Activated CD4-positive, alpha-beta T cell treated with anti-CD3 and anti-CD28 coated beads, Interleukin-2, amount 10 ng/mL, durations not matched to agents 24 days and 14 days (primary cell): ENCODE measurements around the gene MTG1. TPM values are rescaled to one million over a fixed set of nuclear protein-coding genes. Genes with fewer than 3 reads are reported as not detected.
A peak's percentile ranks its signal among the peaks of the same experiment; 100 is the strongest.
"Not testable (repeated sequence)": the region's sequence is repeated elsewhere in the genome, so short reads cannot be mapped to it uniquely, and the experiment has no call there.

ENCODE experiments used
- DNase-seq: peaks from one replicate; pipeline ENCODE4 v3.0.0; 2022
- H3K27ac Mint-ChIP-seq: one replicate; pipeline ENCODE4 v1.8.0; 2022; ENCODE audit warnings: mild to moderate bottlenecking, mixed read lengths
- H3K27me3 Mint-ChIP-seq: one replicate; pipeline ENCODE4 v1.8.0; 2022; ENCODE audit warnings: mixed read lengths
- H3K36me3 Mint-ChIP-seq: one replicate; pipeline ENCODE4 v1.8.0; 2022; ENCODE audit warnings: low read depth, mild to moderate bottlenecking, mixed read lengths
- H3K4me1 Mint-ChIP-seq: one replicate; pipeline ENCODE4 v1.8.0; 2021; ENCODE audit warnings: mixed read lengths
- H3K4me3 Mint-ChIP-seq: one replicate; pipeline ENCODE4 v1.8.0; 2022; ENCODE audit warnings: mild to moderate bottlenecking, moderate library complexity, mixed read lengths
- H3K9me3 Mint-ChIP-seq: one replicate; pipeline ENCODE4 v1.8.0; 2021; ENCODE audit warnings: mixed read lengths
- intact Hi-C: fragments of 100-400 bp; cut with micrococcal nuclease; formaldehyde crosslinking; loops from one replicate; pipeline ENCODE4 v1.15.1; 2023
- total RNA-seq: library from RNA; stranded (reverse); gene quantifications from 2 replicates; pipeline ENCODE4 v1.2.3, GENCODE V29; 2022

MTG1 gene
- total RNA-seq, 1 donor from 2014 or later: 66.8 TPM

GRCh38 chr10:133365461-133366129 lies 28.4 kb upstream of the MTG1 start:
- DNase-seq: no peak
- no peaks in the 10 kb centered on the region for H3K27me3 Mint-ChIP-seq
- no peak overlapping the region for H3K27ac Mint-ChIP-seq
- no peak overlapping the region for H3K4me3 Mint-ChIP-seq
- peaks cover 26% of the 10 kb centered on the region for H3K36me3 Mint-ChIP-seq
- H3K4me1 Mint-ChIP-seq: peaks cover 4% of the 10 kb centered on the region
- intact Hi-C loops: no loop called here
- no peaks in the 10 kb centered on the region for H3K9me3 Mint-ChIP-seq

GRCh38 chr10:133366130-133366478 lies 27.9 kb upstream of the MTG1 start:
- Mint-ChIP-seq H3K4me1 (peaks cover 4% of the 10 kb centered on the region), H3K27me3 (no peaks in the 10 kb centered on the region), H3K4me3 (no peak overlapping the region), H3K27ac (no peak overlapping the region), H3K9me3 (no peaks in the 10 kb centered on the region), H3K36me3 (peaks cover 26% of the 10 kb centered on the region)
- DNase-seq: no peak
- intact Hi-C loops: no loop called here

- peaks cover 2% of the 10 kb centered on the region for H3K4me1 Mint-ChIP-seq
- intact Hi-C loops: no loop called here
- DNase-seq: no peak
- H3K27ac Mint-ChIP-seq: no peak overlapping the region
- no peaks in the 10 kb centered on the region for H3K27me3 Mint-ChIP-seq
- no peak overlapping the region for H3K4me3 Mint-ChIP-seq
- peaks cover 27% of the 10 kb centered on the region for H3K36me3 Mint-ChIP-seq
- H3K9me3 Mint-ChIP-seq: no peaks in the 10 kb centered on the region
These were observed 27.2 kb upstream of the MTG1 start for GRCh38 chr10:133366751-133367150.

GRCh38 chr10:133367461-133367860 lies 26.5 kb upstream of the MTG1 start:
- H3K36me3 Mint-ChIP-seq: peaks cover 24% of the 10 kb centered on the region
- intact Hi-C loops: not testable (repeated sequence)

GRCh38 chr10:133368153-133368552 lies 25.8 kb upstream of the MTG1 start:
- DNase-seq: no peak

More at GRCh38 chr10:133367461-133367860, 26.5 kb upstream of the MTG1 start:
- H3K9me3 Mint-ChIP-seq, H3K27me3 Mint-ChIP-seq, H3K4me1 Mint-ChIP-seq, H3K4me3 Mint-ChIP-seq, DNase-seq, H3K27ac Mint-ChIP-seq: not testable (repeated sequence)

GRCh38 chr10:133370030-133370786 lies 23.7 kb upstream of the MTG1 start:
- DNase-seq: no peak
- Mint-ChIP-seq H3K27me3 (no peaks in the 10 kb centered on the region), H3K9me3 (no peaks in the 10 kb centered on the region), H3K4me1 (peaks cover 10% of the 10 kb centered on the region), H3K4me3 (no peak overlapping the region), H3K27ac (no peak overlapping the region), H3K36me3 (peaks cover 21% of the 10 kb centered on the region)
- intact Hi-C loops: loop anchor here (10.0 kb wide), 1 partner anchor 1185 kb away; the partner anchor contains the start of gene DPYSL4

More at GRCh38 chr10:133368153-133368552, 25.8 kb upstream of the MTG1 start:
- intact Hi-C loops: no loop called here
- H3K4me1 Mint-ChIP-seq: peaks cover 5% of the 10 kb centered on the region
- no peak overlapping the region for H3K4me3 Mint-ChIP-seq
- no peaks in the 10 kb centered on the region for H3K9me3 Mint-ChIP-seq
- no peaks in the 10 kb centered on the region for H3K27me3 Mint-ChIP-seq
- peaks cover 25% of the 10 kb centered on the region for H3K36me3 Mint-ChIP-seq
- H3K27ac Mint-ChIP-seq: no peak overlapping the region

- intact Hi-C loops: loop anchor here (10.0 kb wide), 1 partner anchor 1188 kb away; the partner anchor contains the start of gene DPYSL4
- peak overlapping the region; percentile 94 for H3K4me3 Mint-ChIP-seq
These were observed 21.4 kb upstream of the MTG1 start for GRCh38 chr10:133372507-133372906.

GRCh38 chr10:133373174-133374090 lies 20.5 kb upstream of the MTG1 start, which contains the start of gene ECHS1:
ECHS1 (minus strand) TSS chr10:133373354; CDS start chr10:133373333, 21 bp downstream.
- DNase-seq: peak; percentile 99
- Mint-ChIP-seq H3K4me1 (peaks cover 12% of the 10 kb centered on the region), H3K4me3 (peak within 1 kb of the TSS; percentile 94), H3K9me3 (no peaks in the 10 kb centered on the region), H3K27ac (peak within 1 kb of the TSS; percentile 86), H3K27me3 (peaks cover 3% of the 10 kb centered on the region), H3K36me3 (peaks cover 13% of the 10 kb centered on the region)
- intact Hi-C loops: loop anchor here (1.0 to 10.0 kb wide), 3 partner anchors 16 to 1189 kb away; partner anchors contain the start of gene DPYSL4

More at GRCh38 chr10:133372507-133372906, 21.4 kb upstream of the MTG1 start:
- H3K27ac Mint-ChIP-seq: no peak overlapping the region
- H3K4me1 Mint-ChIP-seq: peaks cover 10% of the 10 kb centered on the region
- peaks cover 17% of the 10 kb centered on the region for H3K36me3 Mint-ChIP-seq
- DNase-seq: no peak
- peaks cover 3% of the 10 kb centered on the region for H3K27me3 Mint-ChIP-seq
- H3K9me3 Mint-ChIP-seq: no peaks in the 10 kb centered on the region

GRCh38 chr10:133375357-133376115 lies 18.4 kb upstream of the MTG1 start:
- Mint-ChIP-seq H3K4me1 (peaks cover 10% of the 10 kb centered on the region), H3K27ac (no peak overlapping the region), H3K4me3 (no peak overlapping the region), H3K9me3 (no peaks in the 10 kb centered on the region), H3K36me3 (peaks cover 3% of the 10 kb centered on the region), H3K27me3 (peaks cover 3% of the 10 kb centered on the region)
- no peak for DNase-seq
- intact Hi-C loops: loop anchor here (5.0 to 10.0 kb wide), 2 partner anchors 113 to 1191 kb away; partner anchors contain the start of gene DPYSL4

GRCh38 chr10:133376183-133376582 lies 17.8 kb upstream of the MTG1 start:
- Mint-ChIP-seq H3K4me3 (peak overlapping the region; percentile 61), H3K4me1 (peaks cover 10% of the 10 kb centered on the region)
- not testable (repeated sequence) for H3K36me3 Mint-ChIP-seq, DNase-seq, H3K27ac Mint-ChIP-seq, H3K9me3 Mint-ChIP-seq, H3K27me3 Mint-ChIP-seq
- intact Hi-C loops: loop anchor here (5.0 to 10.0 kb wide), 2 partner anchors 114 to 1191 kb away; partner anchors contain the start of gene DPYSL4

- DNase-seq: no peak
- Mint-ChIP-seq H3K27me3 (peaks cover 3% of the 10 kb centered on the region), H3K9me3 (no peaks in the 10 kb centered on the region), H3K36me3 (peaks cover 6% of the 10 kb centered on the region), H3K4me3 (peak overlapping the region; percentile 47), H3K27ac (no peak overlapping the region), H3K4me1 (peaks cover 8% of the 10 kb centered on the region)
- intact Hi-C loops: loop anchor here (5.0 to 10.0 kb wide), 2 partner anchors 115 to 1192 kb away; partner anchors contain the start of gene DPYSL4
These were observed 16.7 kb upstream of the MTG1 start for GRCh38 chr10:133377025-133377817.

GRCh38 chr10:133377818-133378250 lies 16.1 kb upstream of the MTG1 start:
- no peak for DNase-seq
- intact Hi-C loops: loop anchor here (1.0 to 10.0 kb wide), 4 partner anchors 16 to 1193 kb away; partner anchors contain the start of genes DPYSL4, FUOM and MTG1
- H3K9me3 Mint-ChIP-seq: no peaks in the 10 kb centered on the region
- H3K4me1 Mint-ChIP-seq: peaks cover 8% of the 10 kb centered on the region
- H3K27ac Mint-ChIP-seq: no peak overlapping the region
- H3K4me3 Mint-ChIP-seq: peak overlapping the region; percentile 80
- H3K27me3 Mint-ChIP-seq: peaks cover 3% of the 10 kb centered on the region
- H3K36me3 Mint-ChIP-seq: peaks cover 6% of the 10 kb centered on the region
